D721Med (cell line): Measurements from ENCODE around the gene ATP8A2.

Source experiments
- DNase-seq: peaks from one replicate; pipeline ENCODE4 v3.0.0; 2011; ENCODE audit warnings: low spot score; ENCODE audit not compliant: insufficient read length
- FAIRE-seq: peaks from 2 replicates; lab custom pipeline; 2011; peaks lifted over from hg19 to GRCh38; lab: Jason Lieb, UNC
- CTCF ChIP-seq: IDR thresholded peaks from 2 replicates; pipeline ENCODE4 v1.5.1; 2012; ENCODE audit warnings: mild to moderate bottlenecking, control low read depth; ENCODE audit not compliant: insufficient read depth; ENCODE audit errors: missing control alignments

The ATP8A2 gene

GRCh38 chr13:26010487-26011207, 638.9 kb downstream of the ATP8A2 start:
- FAIRE-seq (no peak), DNase-seq (no peak)
- TF ChIP-seq CTCF = no peak

- DNase-seq = no peak
- no peak for FAIRE-seq
- TF ChIP-seq CTCF = no peak
Observed at GRCh38 chr13:26011208-26011573, 639.4 kb downstream of the ATP8A2 start.

- FAIRE-seq = no peak
- no peak for DNase-seq
- TF ChIP-seq CTCF = no peak
Observed at GRCh38 chr13:26011996-26012821, 640.4 kb downstream of the ATP8A2 start.

GRCh38 chr13:26012995-26013394, 641.2 kb downstream of the ATP8A2 start:
- no peak for TF ChIP-seq CTCF
- DNase-seq (no peak), FAIRE-seq (no peak)

- DNase-seq (no peak), FAIRE-seq (no peak)
- TF ChIP-seq CTCF = no peak
Observed at GRCh38 chr13:26015271-26016125, 643.7 kb downstream of the ATP8A2 start.

GRCh38 chr13:26016189-26016588, 644.4 kb downstream of the ATP8A2 start:
- no peak for TF ChIP-seq CTCF
- DNase-seq (no peak), FAIRE-seq (no peak)
